GM06990 (cell line): ENCODE measurements around the gene PTGES2.
A peak's percentile ranks its signal among the peaks of the same experiment; 100 is the strongest.
"Not testable (repeated sequence)": the region's sequence is repeated elsewhere in the genome, so short reads cannot be mapped to it uniquely, and the experiment has no call there.

ENCODE experiments used
- DNase-seq: peaks from one replicate; pipeline ENCODE4 v3.0.0-alpha.2; 2011; ENCODE audit not compliant: insufficient read length; ENCODE audit errors: extremely low read depth
- H3K27me3 ChIP-seq: replicated peaks from 2 replicates; pipeline ENCODE4 v1.6.0; 2011; ENCODE audit warnings: low read length; ENCODE audit not compliant: control insufficient read depth, insufficient read depth
- H3K36me3 ChIP-seq: 2 replicates; pipeline ENCODE4 v1.5.1; 2011; ENCODE audit warnings: low read length; ENCODE audit not compliant: control insufficient read depth, insufficient read depth
- H3K4me3 ChIP-seq: replicated peaks from 2 replicates; pipeline ENCODE4 v1.5.1; 2011; ENCODE audit warnings: low read depth, mild to moderate bottlenecking, control low read depth, low read length
- CTCF ChIP-seq: IDR thresholded peaks from 2 replicates; pipeline ENCODE4 v1.5.1; 2011; ENCODE audit warnings: low read length, control low read depth, mild to moderate bottlenecking, inconsistent platforms; ENCODE audit not compliant: insufficient read depth, poor library complexity, severe bottlenecking

The PTGES2 gene

GRCh38 chr9:128078504-128079434 is 48.8 kb downstream of the PTGES2 start:
- Histone ChIP-seq H3K4me3 (no peak overlapping the region), H3K36me3 (no peaks in the 10 kb centered on the region), H3K27me3 (no peaks in the 10 kb centered on the region)
- TF ChIP-seq CTCF = no peak
- no peak for DNase-seq

- DNase-seq = no peak
- Histone ChIP-seq H3K36me3 (no peaks in the 10 kb centered on the region), H3K4me3 (no peak overlapping the region), H3K27me3 (no peaks in the 10 kb centered on the region)
- no peak for TF ChIP-seq CTCF
Measured at GRCh38 chr9:128077847-128078503, 49.6 kb downstream of the PTGES2 start.

GRCh38 chr9:128073253-128073886 is 54.2 kb downstream of the PTGES2 start:
- no peak for TF ChIP-seq CTCF

GRCh38 chr9:128072144-128073021 is 55.1 kb downstream of the PTGES2 start:
- Histone ChIP-seq H3K27me3 (no peaks in the 10 kb centered on the region), H3K4me3 (peak overlapping the region; percentile 31), H3K36me3 (no peaks in the 10 kb centered on the region)
- no peak for TF ChIP-seq CTCF
- peak; percentile 64 for DNase-seq

More at GRCh38 chr9:128073253-128073886, 54.2 kb downstream of the PTGES2 start:
- Histone ChIP-seq H3K27me3 (no peaks in the 10 kb centered on the region), H3K36me3 (no peaks in the 10 kb centered on the region), H3K4me3 (no peak overlapping the region)
- no peak for DNase-seq

- H3K4me3 ChIP-seq, H3K36me3 ChIP-seq, DNase-seq, H3K27me3 ChIP-seq: not testable (repeated sequence)
Measured at GRCh38 chr9:128071475-128071874, 56.1 kb downstream of the PTGES2 start.
